Lung (tissue), 16 donors: ENCODE results near the gene GIMAP6. TPM values are rescaled to one million over a fixed set of nuclear protein-coding genes. Genes with fewer than 3 reads are reported as not detected.
"Not testable (repeated sequence)": the region's sequence is repeated elsewhere in the genome, so short reads cannot be mapped to it uniquely, and the experiment has no call there.

ENCODE experiments used
- ATAC-seq: fragments of 200-7000 bp; cut with Tn5 transposase; one replicate; pipeline ENCODE4 v1.9.1; 2020; ENCODE audit warnings: moderate number of reproducible peaks; ENCODE audit not compliant: insufficient read depth, low FRiP score
- DNase-seq, 3 donors: peaks; one replicate each; pipeline ENCODE4 v3.0.0-alpha.2; 2013 to 2017
- H3K27ac ChIP-seq, 2 donors: one replicate each; pipeline ENCODE4 v1.5.1; 2013; ENCODE audit warnings: mild to moderate bottlenecking in 2 of 2, moderate library complexity in 2 of 2, control low read depth in 1 of 2, inconsistent platforms in 1 of 2, low read depth in 1 of 2, low read length in 1 of 2
- H3K27me3 ChIP-seq, 3 donors: one replicate each; pipeline ENCODE4 v1.5.1; 2013; ENCODE audit warnings: low read length in 2 of 3; ENCODE audit not compliant: control insufficient read depth in 3 of 3, insufficient read depth in 3 of 3
- H3K36me3 ChIP-seq, 4 donors: one replicate each; pipeline ENCODE4 v1.5.1; 2013; ENCODE audit warnings: low read length in 4 of 4, mild to moderate bottlenecking in 1 of 4, moderate library complexity in 1 of 4; ENCODE audit not compliant: control insufficient read depth in 4 of 4, insufficient read depth in 4 of 4
- H3K4me1 ChIP-seq, 5 donors: one replicate each; pipeline ENCODE4 v1.5.1; 2013; ENCODE audit warnings: low read length in 5 of 5, mild to moderate bottlenecking in 2 of 5, moderate library complexity in 1 of 5; ENCODE audit not compliant: control insufficient read depth in 5 of 5, insufficient read depth in 5 of 5
- H3K4me3 ChIP-seq: one replicate; pipeline ENCODE4 v1.5.1; 2013; ENCODE audit warnings: mild to moderate bottlenecking, control low read depth, moderate library complexity
- H3K9ac ChIP-seq, 2 donors: one replicate each; pipeline ENCODE4 v1.5.1; 2013; ENCODE audit warnings: low read length in 2 of 2, control low read depth in 1 of 2; ENCODE audit not compliant: insufficient read depth in 1 of 2
- H3K9me3 ChIP-seq, 4 donors: one replicate each; pipeline ENCODE4 v1.5.1; 2013; ENCODE audit warnings: low read length in 3 of 4, mild to moderate bottlenecking in 1 of 4, moderate library complexity in 1 of 4; ENCODE audit not compliant: control insufficient read depth in 4 of 4, insufficient read depth in 3 of 4
- WGBS, 2 donors: extraction: QIAGEN DNeasy Blood & Tissue Kit; methylation state at CpG; one replicate each; pipeline ENCODE4 v1.1.7; 2013; 5-methylcytosine and 5-hydroxymethylcytosine counted together
- long read RNA-seq, 5 donors: transcript quantifications; one replicate each; lab custom pipeline, GENCODE V29; 2026
- polyA plus RNA-seq, 2 donors: library from polyadenylated mRNA; stranded (reverse); fragments of 200-250 nt; gene quantifications; one replicate each; pipeline ENCODE4 v1.2.1, GENCODE V29; 2013
- total RNA-seq, 2 donors: library from RNA; depleted of rRNA in 1 of 2; stranded (reverse); fragments of >200 nt in 1 of 2; gene quantifications; one replicate each; pipeline ENCODE4 v1.2.1, GENCODE V29; 2014 to 2021
- TF ChIP-seq, protein P1 (sequence below): IDR thresholded peaks from 2 replicates; pipeline ENCODE4 v1.5.1; 2012; ENCODE audit warnings: mild to moderate bottlenecking; ENCODE audit errors: control extremely low read depth, extremely low read depth
- donor health status: control.
- donor health status: control.
- donor health status: Bipolar disorder and iron deficiency.
- donor health status: healthy.
- donor health status: DM: yes; HTN: yes; CAD: no.

GIMAP6 gene
- 10 to 100 TPM; 38.9 to 53.7 TPM for total RNA-seq
- 10 to 100 TPM; 12.1 to 41.2 TPM for polyA plus RNA-seq
- long read RNA-seq, donor 1, transcript GIMAP6-201 (3 exons, 3,440 nt): major isoform, 7 of 10 reads
- long read RNA-seq, donor 1, partial matches to known transcripts: 0 of 10 reads
- long read RNA-seq, donor 1, other reads (novel, unspliced or antisense): 0 of 10 reads
- long read RNA-seq, donor 2, partial matches to known transcripts: 0 of 5 reads
- long read RNA-seq, donor 2, other reads (novel, unspliced or antisense): 0 of 5 reads
- long read RNA-seq, donor 3, partial matches to known transcripts: 0 of 5 reads
- long read RNA-seq, donor 3, other reads (novel, unspliced or antisense): 0 of 5 reads
- long read RNA-seq, donor 4, partial matches to known transcripts: 0 of 4 reads
- long read RNA-seq, donor 4, other reads (novel, unspliced or antisense): 0 of 4 reads
- long read RNA-seq, donor 5, transcript GIMAP6-201 (3 exons, 3,440 nt): major isoform, 5 of 8 reads
- long read RNA-seq, donor 5, partial matches to known transcripts: 0 of 8 reads
- long read RNA-seq, donor 5, other reads (novel, unspliced or antisense): 0 of 8 reads

DNA sequence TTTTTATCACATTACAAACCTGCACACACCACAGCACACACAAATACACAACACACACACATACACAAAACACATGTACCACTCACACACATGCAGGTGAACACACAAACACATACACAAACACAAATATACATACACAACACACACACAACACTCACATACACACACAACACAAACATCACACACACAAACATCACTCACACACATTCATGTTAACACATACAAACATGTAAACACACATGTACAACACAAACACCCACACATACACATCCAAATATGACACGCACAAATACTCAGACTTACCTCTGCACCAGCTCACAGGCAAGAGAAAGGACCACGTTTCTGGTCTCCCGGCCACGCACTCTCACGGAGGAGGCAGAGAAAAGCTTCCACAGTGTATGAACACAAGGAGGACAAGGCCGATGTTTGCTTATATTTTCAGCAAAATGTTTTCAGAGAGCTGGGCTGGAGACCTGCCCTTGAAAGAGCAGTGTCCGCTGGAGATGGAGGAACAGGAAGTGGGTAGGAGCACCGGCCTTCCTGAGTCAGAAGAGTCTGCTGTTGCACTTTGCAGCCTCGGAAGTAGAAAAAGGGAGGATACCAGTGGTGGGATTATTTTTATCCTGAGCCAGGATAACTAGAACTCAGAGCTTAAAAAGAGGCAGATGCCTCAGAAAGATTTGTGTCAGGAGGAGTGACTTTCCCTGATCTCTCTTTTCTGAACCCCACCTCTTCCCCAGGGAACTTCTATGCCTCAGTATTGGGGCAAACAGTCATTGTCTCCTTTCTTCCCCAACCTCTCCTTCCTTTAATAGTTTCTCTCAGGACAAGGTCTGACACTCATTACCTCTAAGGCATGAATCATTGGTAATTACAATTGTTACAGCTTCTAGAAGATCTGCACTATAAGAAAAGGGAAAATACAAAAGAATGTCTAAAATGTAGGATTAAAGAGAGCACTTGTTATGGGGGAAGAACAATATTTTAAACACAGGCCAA, at the start of gene GIMAP6:
Gene GIMAP6, minus strand, starts transcription at position 520 of the 999 bp plus-strand sequence. CDS start 2,243 bp downstream, outside the sequence.
- TF ChIP-seq, protein P1, sequence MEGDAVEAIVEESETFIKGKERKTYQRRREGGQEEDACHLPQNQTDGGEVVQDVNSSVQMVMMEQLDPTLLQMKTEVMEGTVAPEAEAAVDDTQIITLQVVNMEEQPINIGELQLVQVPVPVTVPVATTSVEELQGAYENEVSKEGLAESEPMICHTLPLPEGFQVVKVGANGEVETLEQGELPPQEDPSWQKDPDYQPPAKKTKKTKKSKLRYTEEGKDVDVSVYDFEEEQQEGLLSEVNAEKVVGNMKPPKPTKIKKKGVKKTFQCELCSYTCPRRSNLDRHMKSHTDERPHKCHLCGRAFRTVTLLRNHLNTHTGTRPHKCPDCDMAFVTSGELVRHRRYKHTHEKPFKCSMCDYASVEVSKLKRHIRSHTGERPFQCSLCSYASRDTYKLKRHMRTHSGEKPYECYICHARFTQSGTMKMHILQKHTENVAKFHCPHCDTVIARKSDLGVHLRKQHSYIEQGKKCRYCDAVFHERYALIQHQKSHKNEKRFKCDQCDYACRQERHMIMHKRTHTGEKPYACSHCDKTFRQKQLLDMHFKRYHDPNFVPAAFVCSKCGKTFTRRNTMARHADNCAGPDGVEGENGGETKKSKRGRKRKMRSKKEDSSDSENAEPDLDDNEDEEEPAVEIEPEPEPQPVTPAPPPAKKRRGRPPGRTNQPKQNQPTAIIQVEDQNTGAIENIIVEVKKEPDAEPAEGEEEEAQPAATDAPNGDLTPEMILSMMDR: no peak
- Histone ChIP-seq H3K36me3 (peaks cover 0 to 12% (median 1%) of the 10 kb centered on the region in 4 donors), H3K9ac (no peak within 1 kb of the TSS), H3K9me3 (peaks cover 0 to 2% (median 0%) of the 10 kb centered on the region in 4 donors), H3K4me1 (peaks cover 0 to 15% (median 0%) of the 10 kb centered on the region in 5 donors), H3K27ac (peak within 1 kb of the TSS; percentile 84 to 93), H3K4me3 (peak within 1 kb of the TSS; percentile 50), H3K27me3 (no peaks in the 10 kb centered on the region)
- ATAC-seq (no peak), DNase-seq (peak in 2 of 3 donors; percentile 8 to 16)
- 15 to 33% methylated on average over 9 of the region's 9 CpGs for WGBS, 2 donors

DNA sequence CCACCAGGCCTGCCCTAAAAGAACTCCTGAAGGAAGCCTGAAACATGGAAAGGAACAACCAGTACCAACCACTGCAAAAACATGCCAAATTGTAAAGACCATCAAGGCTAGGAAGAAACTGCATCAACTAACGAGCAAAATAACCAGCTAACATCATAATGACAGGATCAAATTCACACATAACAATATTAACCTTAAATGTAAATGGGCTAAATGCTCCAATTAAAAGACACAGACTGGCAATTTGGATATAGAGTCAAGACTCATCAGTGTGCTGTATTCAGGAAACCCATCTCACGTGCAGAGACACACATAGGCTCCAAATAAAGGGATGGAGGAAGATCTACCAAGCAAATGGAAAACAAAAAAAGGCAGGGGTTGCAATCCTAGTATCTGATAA, 48.2 kb upstream of the GIMAP6 start:
- H3K4me3 ChIP-seq, DNase-seq, H3K9ac ChIP-seq, H3K27ac ChIP-seq, H3K36me3 ChIP-seq, H3K9me3 ChIP-seq, H3K27me3 ChIP-seq, ATAC-seq: not testable (repeated sequence)
- WGBS, 2 donors: 83 to 86% methylated on average over 1 to 2 of the region's 2 CpGs
- peaks cover 0 to 17% (median 2%) of the 10 kb centered on the region in 5 donors for H3K4me1 ChIP-seq

DNA sequence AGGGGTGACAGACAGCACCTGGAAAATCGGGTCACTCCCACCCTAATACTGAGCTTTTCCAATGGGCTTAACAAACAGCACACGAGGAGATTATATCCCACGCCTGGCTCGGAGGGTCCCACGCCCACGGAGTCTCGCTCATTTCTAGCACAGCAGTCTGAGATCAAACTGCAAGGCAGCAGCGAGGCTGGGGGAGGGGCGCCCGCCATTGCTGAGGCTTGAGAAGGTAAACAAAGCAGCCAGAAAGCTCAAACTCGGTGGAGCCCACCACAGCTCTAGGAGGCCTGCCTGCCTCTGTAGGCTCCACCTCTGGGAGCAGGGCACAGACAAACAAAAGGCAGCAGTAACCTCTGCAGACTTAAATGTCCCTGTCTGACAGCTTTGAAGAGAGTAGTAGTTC, 46.4 kb upstream of the GIMAP6 start:
- not testable (repeated sequence) for H3K9ac ChIP-seq, H3K9me3 ChIP-seq, ATAC-seq, H3K36me3 ChIP-seq, H3K27ac ChIP-seq, DNase-seq, H3K27me3 ChIP-seq, H3K4me3 ChIP-seq
- 84 to 91% methylated on average over 11 of the region's 11 CpGs for WGBS, 2 donors
- H3K4me1 ChIP-seq: peaks cover 0 to 13% (median 0%) of the 10 kb centered on the region in 5 donors

DNA sequence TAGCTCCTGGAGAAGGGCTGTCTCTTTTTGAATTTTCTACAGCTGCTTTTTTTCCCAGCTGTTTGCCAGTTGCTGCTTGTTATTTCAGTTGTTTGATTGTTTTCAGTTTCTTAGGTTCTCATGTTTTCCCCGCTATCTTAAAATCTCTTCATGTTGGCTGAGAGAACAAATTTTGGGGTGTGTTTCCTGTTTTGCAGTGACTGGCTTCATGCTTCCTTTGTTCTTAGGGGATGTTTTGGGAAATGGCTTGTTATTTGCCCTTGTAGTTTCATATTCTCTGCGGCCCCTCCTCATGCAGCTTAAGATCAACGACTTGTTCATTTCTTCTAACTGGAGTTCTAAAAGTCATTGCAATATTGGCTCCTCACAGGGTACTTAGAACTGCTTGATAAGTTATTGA, 44.7 kb upstream of the GIMAP6 start:
- not testable (repeated sequence) for H3K9ac ChIP-seq, H3K27me3 ChIP-seq, H3K4me3 ChIP-seq, H3K27ac ChIP-seq, H3K36me3 ChIP-seq, H3K9me3 ChIP-seq
- ATAC-seq: peak; percentile 11
- H3K4me1 ChIP-seq: peaks cover 0 to 13% (median 0%) of the 10 kb centered on the region in 5 donors
- peak in 2 of 3 donors; percentile 46 to 62 for DNase-seq
- WGBS, 2 donors: 10 to 26% methylated on average over 3 of the region's 3 CpGs

DNA sequence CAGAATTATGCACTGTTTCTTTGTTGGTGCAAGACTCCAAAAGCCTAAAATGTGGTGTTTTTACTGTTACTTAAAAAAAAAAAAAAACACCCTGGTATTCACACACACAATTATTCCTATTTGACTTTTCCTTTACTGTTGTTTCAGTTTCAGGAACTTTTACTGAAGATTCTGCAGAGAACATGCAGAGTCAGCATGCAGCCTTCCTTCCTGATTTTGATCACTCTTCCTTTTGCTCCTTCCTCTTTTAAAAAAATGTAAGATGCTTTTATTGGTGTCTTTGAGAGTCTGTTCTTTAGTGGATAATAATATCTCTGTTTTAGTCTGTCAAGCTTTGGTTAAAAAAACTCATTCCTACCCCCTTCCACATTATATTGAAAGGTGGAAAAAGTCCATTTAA, 44.1 kb upstream of the GIMAP6 start:
- not testable (repeated sequence) for H3K9ac ChIP-seq, H3K4me3 ChIP-seq

More for the DNA sequence above, 44.1 kb upstream of the GIMAP6 start:
- not testable (repeated sequence) for H3K36me3 ChIP-seq, H3K9me3 ChIP-seq, H3K27ac ChIP-seq, ATAC-seq, H3K27me3 ChIP-seq
- H3K4me1 ChIP-seq: peaks cover 0 to 13% (median 0%) of the 10 kb centered on the region in 5 donors
- peak in 2 of 3 donors; percentile 11 to 14 for DNase-seq
